A673 (cell line): ENCODE results near the gene COL5A1.

ENCODE experiments used
- EZH2 ChIP-seq: fragments of 200-600 bp; sonication (generic); IDR thresholded peaks from 2 replicates; pipeline ENCODE4 v1.6.1; 2017; ENCODE audit warnings: borderline replicate concordance, low read depth, mild to moderate bottlenecking, mixed read lengths, antibody characterized with exemption, low read length; ENCODE audit not compliant: poor library complexity, severe bottlenecking
- TF ChIP-seq, protein P1 (sequence below): fragments of 300-800, 200-600 bp; sonication (generic); conservative IDR thresholded peaks from 2 replicates; pipeline ENCODE4 v1.5.1; 2017; ENCODE audit warnings: low read depth, mild to moderate bottlenecking, antibody characterized with exemption, low read length, moderate library complexity, mixed read lengths

DNA sequence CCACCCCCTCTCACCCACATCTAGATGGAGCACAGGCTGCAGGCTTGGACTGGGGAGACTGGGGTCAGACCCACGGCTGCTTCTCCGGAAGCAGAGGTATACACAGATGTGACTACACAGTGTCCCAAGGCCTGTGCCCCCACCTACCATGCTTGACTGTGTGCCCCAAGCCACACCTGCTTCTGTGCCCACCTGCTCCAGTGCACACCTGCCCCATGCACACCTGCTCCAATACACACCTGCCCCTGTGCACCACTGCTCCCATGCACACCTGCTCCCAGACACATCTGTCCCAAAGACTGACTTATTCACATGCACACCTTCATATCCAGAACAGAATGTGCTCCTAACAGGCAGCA is 5.5 kb upstream of the COL5A1 start:
- TF ChIP-seq, protein P1, sequence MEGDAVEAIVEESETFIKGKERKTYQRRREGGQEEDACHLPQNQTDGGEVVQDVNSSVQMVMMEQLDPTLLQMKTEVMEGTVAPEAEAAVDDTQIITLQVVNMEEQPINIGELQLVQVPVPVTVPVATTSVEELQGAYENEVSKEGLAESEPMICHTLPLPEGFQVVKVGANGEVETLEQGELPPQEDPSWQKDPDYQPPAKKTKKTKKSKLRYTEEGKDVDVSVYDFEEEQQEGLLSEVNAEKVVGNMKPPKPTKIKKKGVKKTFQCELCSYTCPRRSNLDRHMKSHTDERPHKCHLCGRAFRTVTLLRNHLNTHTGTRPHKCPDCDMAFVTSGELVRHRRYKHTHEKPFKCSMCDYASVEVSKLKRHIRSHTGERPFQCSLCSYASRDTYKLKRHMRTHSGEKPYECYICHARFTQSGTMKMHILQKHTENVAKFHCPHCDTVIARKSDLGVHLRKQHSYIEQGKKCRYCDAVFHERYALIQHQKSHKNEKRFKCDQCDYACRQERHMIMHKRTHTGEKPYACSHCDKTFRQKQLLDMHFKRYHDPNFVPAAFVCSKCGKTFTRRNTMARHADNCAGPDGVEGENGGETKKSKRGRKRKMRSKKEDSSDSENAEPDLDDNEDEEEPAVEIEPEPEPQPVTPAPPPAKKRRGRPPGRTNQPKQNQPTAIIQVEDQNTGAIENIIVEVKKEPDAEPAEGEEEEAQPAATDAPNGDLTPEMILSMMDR: no peak
- TF ChIP-seq EZH2: no peak
